CD4-positive, CD25-positive, alpha-beta regulatory T cell (primary cell): ENCODE results near the gene ITGAV. TPM values are rescaled to one million over a fixed set of nuclear protein-coding genes. Genes with fewer than 3 reads are reported as not detected.

Experiments
- ATAC-seq, 2 donors: fragments of 150-1000 bp; cut with Tn5 transposase; one replicate each; pipeline ENCODE4 v1.10.0; 2021; ENCODE audit warnings: low read depth in 2 of 2, moderate number of reproducible peaks in 2 of 2, moderate library complexity in 1 of 2
- DNase-seq, 3 donors: peaks; one replicate each; pipeline versions ENCODE4 v3.0.0 to v3.0.0-alpha.2; 2012 to 2022; ENCODE audit warnings: mixed read lengths in 1 of 3
- H3K27ac ChIP-seq: one replicate; pipeline ENCODE4 v1.7.0; 2013; ENCODE audit warnings: mild to moderate bottlenecking, low read length; ENCODE audit not compliant: insufficient read depth, poor library complexity, severe bottlenecking
- H3K27me3 ChIP-seq: one replicate; pipeline ENCODE4 v1.7.0; 2013; ENCODE audit warnings: low read length; ENCODE audit not compliant: control insufficient read depth, insufficient read depth
- H3K36me3 ChIP-seq: one replicate; pipeline ENCODE4 v1.7.0; 2013; ENCODE audit warnings: mild to moderate bottlenecking, low read length, moderate library complexity; ENCODE audit not compliant: control insufficient read depth, insufficient read depth
- H3K4me1 ChIP-seq: 2 replicates; pipeline ENCODE4 v1.7.0; 2013; ENCODE audit warnings: mild to moderate bottlenecking, low read length; ENCODE audit not compliant: insufficient read depth, control insufficient read depth, poor library complexity, severe bottlenecking
- H3K4me3 ChIP-seq: one replicate; pipeline ENCODE4 v1.7.0; 2013; ENCODE audit warnings: low read depth, mild to moderate bottlenecking, low read length, moderate library complexity
- H3K9me3 ChIP-seq, 2 experiments: 1 replicate in 1 of 2; 2 replicates in 1 of 2; pipeline ENCODE4 v1.7.0; 2013; ENCODE audit warnings: low read length in 2 of 2, mild to moderate bottlenecking in 1 of 2, moderate library complexity in 1 of 2; ENCODE audit not compliant: control insufficient read depth in 2 of 2
- H3K27ac Mint-ChIP-seq, 3 donors: one replicate each; pipeline ENCODE4 v1.8.0; 2020 to 2022; ENCODE audit warnings: mild to moderate bottlenecking in 3 of 3, mixed read lengths in 3 of 3, moderate library complexity in 2 of 3
- H3K27me3 Mint-ChIP-seq: one replicate; pipeline ENCODE4 v1.8.0; 2022; ENCODE audit warnings: mild to moderate bottlenecking, mixed read lengths
- H3K36me3 Mint-ChIP-seq: one replicate; pipeline ENCODE4 v1.8.0; 2020; ENCODE audit warnings: mixed read lengths
- H3K4me1 Mint-ChIP-seq, 4 donors: one replicate each; pipeline ENCODE4 v1.8.0; 2020 to 2022; ENCODE audit warnings: mixed read lengths in 4 of 4, mild to moderate bottlenecking in 1 of 4
- H3K4me3 Mint-ChIP-seq, 4 donors: one replicate each; pipeline ENCODE4 v1.8.0; 2020 to 2022; ENCODE audit warnings: mild to moderate bottlenecking in 4 of 4, mixed read lengths in 4 of 4, moderate library complexity in 3 of 4
- H3K9me3 Mint-ChIP-seq, 7 donors: one replicate each; pipeline ENCODE4 v1.8.0; 2020 to 2022; ENCODE audit warnings: mixed read lengths in 7 of 7, mild to moderate bottlenecking in 3 of 7, moderate library complexity in 2 of 7
- polyA plus RNA-seq, 4 donors: library from polyadenylated mRNA; unstranded; fragments of 300-500 nt; fragmentation: Illumina TruSeq; gene quantifications; one replicate each; pipeline ENCODE4 v1.2.3, GENCODE V29; 2021
- total RNA-seq: library from RNA; stranded (reverse); gene quantifications from one replicate; pipeline ENCODE4 v1.2.3, GENCODE V29; 2022

Gene ITGAV
- total and polyA plus RNA-seq, 5 donors from 2014 or later: 0.36 to 8.1 (median 0.85) TPM

DNA sequence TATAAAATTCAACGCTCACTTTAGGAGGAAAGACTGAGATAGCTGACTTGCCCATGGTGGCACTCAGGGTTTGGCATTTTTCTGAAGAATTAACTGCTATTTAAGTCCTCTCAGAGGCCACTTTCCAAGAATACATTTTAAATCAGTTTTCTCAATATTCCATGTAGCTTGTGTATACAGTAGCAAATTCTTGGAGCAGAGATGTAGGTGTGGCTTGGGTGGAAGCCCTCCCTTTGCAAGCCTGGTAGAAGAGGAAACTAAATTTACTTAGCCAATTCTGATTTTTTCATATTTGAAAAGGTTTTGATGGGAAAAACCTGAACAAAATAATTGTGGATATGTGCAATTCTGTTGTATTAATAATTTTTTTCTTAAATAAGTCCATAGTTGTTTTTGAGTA lies 14.0 kb upstream of the ITGAV start:
- no peaks in the 10 kb centered on the region for H3K4me1 Mint-ChIP-seq
- peaks cover 0 to 2% (median 0%) of the 10 kb centered on the region in 7 donors for H3K9me3 Mint-ChIP-seq
- H3K4me3 ChIP-seq: no peak overlapping the region
- no peak overlapping the region for H3K27ac ChIP-seq
- no peaks in the 10 kb centered on the region for H3K36me3 Mint-ChIP-seq
- no peak overlapping the region for H3K27ac Mint-ChIP-seq
- H3K4me1 ChIP-seq: no peaks in the 10 kb centered on the region
- peaks cover 4% of the 10 kb centered on the region for H3K27me3 Mint-ChIP-seq
- no peaks in the 10 kb centered on the region for H3K36me3 ChIP-seq
- H3K27me3 ChIP-seq: no peaks in the 10 kb centered on the region
- ATAC-seq: no peak
- H3K9me3 ChIP-seq: no peaks in the 10 kb centered on the region
- no peak overlapping the region for H3K4me3 Mint-ChIP-seq
- DNase-seq: no peak

DNA sequence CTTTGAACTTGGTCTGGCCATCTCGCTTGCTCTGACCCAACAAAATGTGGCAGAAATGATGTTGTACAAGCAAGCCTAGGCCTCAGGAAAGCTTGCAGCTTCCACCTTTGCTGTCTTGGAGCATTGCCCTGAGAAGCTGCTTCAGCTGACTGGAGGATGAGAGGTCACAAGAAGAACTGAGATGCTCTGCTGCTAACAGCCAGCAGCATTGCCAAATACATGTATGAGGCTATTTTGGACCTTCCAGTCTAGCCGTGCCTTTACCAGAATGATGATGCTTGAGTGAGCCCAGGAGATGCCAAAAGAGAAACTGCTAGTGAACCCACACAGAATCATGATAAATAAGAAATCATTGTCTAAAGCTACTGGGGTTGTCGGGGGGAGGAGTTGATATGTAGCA lies 13.2 kb upstream of the ITGAV start:
- Histone ChIP-seq H3K4me3 (no peak overlapping the region), H3K4me1 (no peaks in the 10 kb centered on the region), H3K36me3 (no peaks in the 10 kb centered on the region), H3K9me3 (no peaks in the 10 kb centered on the region), H3K27ac (no peak overlapping the region), H3K27me3 (no peaks in the 10 kb centered on the region)
- no peaks in the 10 kb centered on the region for H3K36me3 Mint-ChIP-seq
- H3K9me3 Mint-ChIP-seq: peaks cover 0 to 2% (median 0%) of the 10 kb centered on the region in 7 donors
- ATAC-seq: no peak
- H3K4me1 Mint-ChIP-seq: no peaks in the 10 kb centered on the region
- DNase-seq: no peak
- no peak overlapping the region for H3K4me3 Mint-ChIP-seq
- H3K27me3 Mint-ChIP-seq: peaks cover 4% of the 10 kb centered on the region
- H3K27ac Mint-ChIP-seq: no peak overlapping the region

DNA sequence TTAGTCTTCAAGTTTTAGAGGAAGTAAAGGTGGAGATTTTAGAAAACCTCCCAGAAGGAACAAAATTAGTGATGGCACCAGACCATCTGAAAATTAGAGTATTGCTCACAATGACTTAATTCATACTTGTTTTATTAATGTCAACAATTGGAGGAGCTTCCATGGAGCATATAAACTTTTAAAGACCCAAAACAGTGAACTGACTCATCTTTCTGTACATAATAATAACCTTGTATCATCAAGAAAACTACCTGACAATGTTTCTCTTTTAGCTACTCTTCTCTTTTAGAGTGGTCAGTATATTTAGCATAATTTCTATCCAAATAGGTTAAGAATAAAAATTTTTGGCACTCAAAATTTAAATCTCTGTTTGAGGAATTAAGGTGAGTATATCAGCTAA lies 7.2 kb upstream of the ITGAV start:
- no peak overlapping the region for H3K4me3 Mint-ChIP-seq
- peaks cover 17% of the 10 kb centered on the region for H3K27me3 Mint-ChIP-seq
- Histone ChIP-seq H3K9me3 (no peaks in the 10 kb centered on the region), H3K4me3 (no peak overlapping the region), H3K4me1 (no peaks in the 10 kb centered on the region), H3K27ac (no peak overlapping the region), H3K36me3 (no peaks in the 10 kb centered on the region), H3K27me3 (no peaks in the 10 kb centered on the region)
- DNase-seq (no peak), ATAC-seq (no peak)
- no peaks in the 10 kb centered on the region for H3K36me3 Mint-ChIP-seq
- no peak overlapping the region for H3K27ac Mint-ChIP-seq
- H3K9me3 Mint-ChIP-seq: no peaks in the 10 kb centered on the region
- no peaks in the 10 kb centered on the region for H3K4me1 Mint-ChIP-seq

DNA sequence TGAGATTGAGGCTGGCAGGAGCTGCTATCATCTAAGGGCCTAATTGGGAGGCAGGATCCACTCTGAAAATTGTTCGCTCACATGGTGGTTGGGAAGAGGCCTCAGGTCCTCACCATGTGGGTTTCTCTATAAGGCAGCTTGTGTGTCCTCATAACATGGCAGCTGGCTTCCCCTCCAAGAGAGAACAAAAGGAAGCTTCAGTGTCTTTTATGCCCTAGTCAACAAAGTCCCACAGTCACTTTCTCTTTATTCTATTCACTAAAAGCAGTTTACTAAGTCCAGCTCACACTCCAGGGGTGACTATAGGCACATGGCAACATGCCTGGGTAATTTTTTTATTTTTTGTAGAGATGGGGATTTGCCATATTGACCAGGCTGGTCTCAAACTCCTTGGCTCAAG lies 5.8 kb upstream of the ITGAV start:
- Histone ChIP-seq H3K4me3 (no peak overlapping the region), H3K36me3 (no peaks in the 10 kb centered on the region), H3K27ac (no peak overlapping the region), H3K4me1 (peaks cover 2% of the 10 kb centered on the region), H3K27me3 (no peaks in the 10 kb centered on the region), H3K9me3 (no peaks in the 10 kb centered on the region)
- ATAC-seq (no peak), DNase-seq (no peak)
- H3K4me3 Mint-ChIP-seq: no peak overlapping the region
- peaks cover 2 to 3% (median 2%) of the 10 kb centered on the region in 4 donors for H3K4me1 Mint-ChIP-seq
- peaks cover 17% of the 10 kb centered on the region for H3K27me3 Mint-ChIP-seq
- H3K27ac Mint-ChIP-seq: no peak overlapping the region
- no peaks in the 10 kb centered on the region for H3K36me3 Mint-ChIP-seq
- no peaks in the 10 kb centered on the region for H3K9me3 Mint-ChIP-seq

DNA sequence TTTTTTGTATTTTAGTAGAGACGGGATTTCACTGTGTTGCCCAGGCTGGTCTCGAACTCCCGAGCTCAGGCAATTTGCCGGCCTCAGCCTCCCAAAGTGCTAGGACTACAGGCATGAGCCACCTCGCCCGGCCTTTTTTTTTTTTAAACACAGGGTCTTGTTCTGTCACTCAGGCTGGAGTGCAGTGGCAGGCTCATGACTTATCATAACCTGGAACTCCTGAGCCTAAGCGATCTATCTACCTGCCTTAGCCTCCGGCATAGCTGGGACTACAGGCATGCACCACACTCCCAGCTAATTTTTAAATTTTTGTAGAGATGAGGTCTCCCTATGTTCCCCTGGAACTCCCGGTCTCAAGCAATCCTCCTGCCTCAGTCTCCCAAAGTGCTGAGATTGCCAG lies 1.4 kb upstream of the ITGAV start:
- no peaks in the 10 kb centered on the region for H3K27me3 ChIP-seq
- H3K27ac Mint-ChIP-seq: no peak overlapping the region
- no peaks in the 10 kb centered on the region for H3K36me3 ChIP-seq
- H3K27ac ChIP-seq: no peak overlapping the region
- peaks cover 19% of the 10 kb centered on the region for H3K4me1 ChIP-seq
- H3K9me3 ChIP-seq: no peaks in the 10 kb centered on the region
- H3K36me3 Mint-ChIP-seq: no peaks in the 10 kb centered on the region
- peaks cover 5 to 30% (median 25%) of the 10 kb centered on the region in 4 donors for H3K4me1 Mint-ChIP-seq
- H3K4me3 Mint-ChIP-seq: peak overlapping the region in 3 of 4 donors; percentile 23 to 91 (median 49)
- no peak for ATAC-seq
- peaks cover 15% of the 10 kb centered on the region for H3K27me3 Mint-ChIP-seq
- DNase-seq: no peak
- no peaks in the 10 kb centered on the region for H3K9me3 Mint-ChIP-seq
- H3K4me3 ChIP-seq: peak overlapping the region; percentile 92

DNA sequence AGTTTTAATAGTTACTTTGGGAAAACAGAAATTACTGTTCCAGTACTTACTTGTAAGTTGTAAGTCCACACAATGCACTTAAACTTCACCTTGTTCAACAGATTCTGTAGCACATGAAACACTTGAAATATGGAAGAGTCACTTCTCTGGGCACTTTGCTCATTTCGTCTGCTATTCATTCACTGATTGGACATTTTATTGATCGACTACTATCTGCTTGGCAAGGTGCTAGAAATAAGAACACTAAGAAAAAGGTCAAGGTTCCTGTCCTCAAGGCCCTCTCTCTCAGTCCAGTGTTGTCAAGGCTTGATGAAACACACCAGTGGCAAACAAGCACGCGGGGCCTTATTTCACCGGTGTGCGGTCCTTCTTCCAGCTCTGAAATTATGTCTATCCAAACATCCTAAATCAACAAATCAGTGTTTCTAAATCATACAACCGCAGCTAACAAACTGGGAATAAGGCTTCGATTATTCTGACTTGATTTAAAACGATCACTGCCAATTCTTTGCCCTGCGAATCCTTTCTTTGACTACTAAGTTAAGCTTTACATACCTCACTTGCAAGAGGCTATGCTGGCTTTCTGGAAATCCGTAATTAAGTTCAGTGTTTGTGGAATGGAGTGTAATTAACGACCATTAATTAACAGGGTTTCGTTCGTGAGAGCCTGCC lies 780 bp upstream of the ITGAV start:
- H3K36me3 ChIP-seq: no peaks in the 10 kb centered on the region
- H3K4me1 ChIP-seq: peaks cover 19% of the 10 kb centered on the region
- Mint-ChIP-seq H3K27ac (peak overlapping the region; percentile 73 to 81 (median 81)), H3K36me3 (no peaks in the 10 kb centered on the region), H3K4me1 (peaks cover 5 to 36% (median 29%) of the 10 kb centered on the region in 4 donors), H3K27me3 (peaks cover 10% of the 10 kb centered on the region), H3K9me3 (no peaks in the 10 kb centered on the region), H3K4me3 (peak overlapping the region; percentile 91 to 93 (median 92))
- H3K27ac ChIP-seq: peak overlapping the region; percentile 69
- ATAC-seq: no peak
- H3K9me3 ChIP-seq: no peaks in the 10 kb centered on the region
- H3K4me3 ChIP-seq: peak overlapping the region; percentile 92
- H3K27me3 ChIP-seq: no peaks in the 10 kb centered on the region
- no peak for DNase-seq

DNA sequence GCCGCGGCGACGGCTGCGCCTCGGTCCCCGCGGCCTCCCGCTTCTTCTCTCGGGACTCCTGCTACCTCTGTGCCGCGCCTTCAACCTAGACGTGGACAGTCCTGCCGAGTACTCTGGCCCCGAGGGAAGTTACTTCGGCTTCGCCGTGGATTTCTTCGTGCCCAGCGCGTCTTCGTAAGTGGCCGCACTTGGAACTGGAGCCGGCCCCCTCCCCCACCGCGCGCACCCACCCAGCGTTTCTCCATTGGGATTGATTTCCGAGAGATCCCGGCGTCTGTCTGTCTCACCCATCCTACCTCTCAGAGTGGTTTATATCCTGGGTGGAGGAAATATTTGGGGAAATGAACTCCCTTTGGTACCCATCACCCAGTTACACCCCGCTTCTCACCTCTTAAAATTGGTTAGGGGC lies 498 bp downstream of the ITGAV start:
- peak overlapping the region; percentile 90 for H3K4me3 ChIP-seq
- peaks cover 7% of the 10 kb centered on the region for H3K27me3 Mint-ChIP-seq
- H3K4me3 Mint-ChIP-seq: peak overlapping the region; percentile 91 to 95 (median 92)
- H3K9me3 ChIP-seq: no peaks in the 10 kb centered on the region
- H3K4me1 ChIP-seq: peaks cover 19% of the 10 kb centered on the region
- ATAC-seq (no peak), DNase-seq (no peak)
- no peaks in the 10 kb centered on the region for H3K27me3 ChIP-seq
- peaks cover 5 to 44% (median 35%) of the 10 kb centered on the region in 4 donors for H3K4me1 Mint-ChIP-seq
- H3K36me3 ChIP-seq: no peaks in the 10 kb centered on the region
- no peaks in the 10 kb centered on the region for H3K36me3 Mint-ChIP-seq
- H3K27ac ChIP-seq: peak overlapping the region; percentile 69
- peaks cover 0 to 2% (median 0%) of the 10 kb centered on the region in 7 donors for H3K9me3 Mint-ChIP-seq
- H3K27ac Mint-ChIP-seq: peak overlapping the region; percentile 32 to 91 (median 33)
